GM21723 (cell line): ENCODE data around the gene TMEM126B.

Source experiments
- ATAC-seq: cut with Tn5 transposase; IDR thresholded peaks from one replicate; pipeline ENCODE4 v1.9.1; 2021; ENCODE audit warnings: mild to moderate bottlenecking, moderate library complexity; ENCODE audit not compliant: unreplicated experiment

Gene TMEM126B

GRCh38 chr11:85682330-85683305 is 54.2 kb downstream of the TMEM126B start:
- peak; percentile 62 for ATAC-seq

- ATAC-seq: no peak
Measured at GRCh38 chr11:85685125-85685819, 56.9 kb downstream of the TMEM126B start.

- ATAC-seq: no peak
Measured at GRCh38 chr11:85685820-85686459, 57.5 kb downstream of the TMEM126B start, which contains the start of gene CCDC89. CCDC89 (minus strand) TSS chr11:85686195; CDS start chr11:85686130, 65 bp downstream.
